Measurements from ENCODE around the gene RPTOR. TPM values are rescaled to one million over a fixed set of nuclear protein-coding genes. Genes with fewer than 3 reads are reported as not detected.
"Not testable (repeated sequence)": the region's sequence is repeated elsewhere in the genome, so short reads cannot be mapped to it uniquely, and the experiment has no call there.

Gene RPTOR
- total RNA-seq, 2 experiments from 2014 or later: 45.3 to 49.1 TPM

- ATAC-seq (peak; percentile 34), DNase-seq (no peak)
- intact Hi-C loops (cut with micrococcal nuclease): no loop called here
- H3K9me3 Mint-ChIP-seq: no peaks in the 10 kb centered on the region
- CTCF ChIA-PET: interaction anchor here (1.6 kb wide), 1 partner anchor 101 kb away, joined by 3 read pairs; no protein-coding TSS in a partner anchor
- peaks cover 36% of the 10 kb centered on the region for H3K36me3 Mint-ChIP-seq (ENCODE audit: low read depth)
- peaks cover 36% of the 10 kb centered on the region for H3K4me1 Mint-ChIP-seq (ENCODE audit: low read depth)
- H3K4me3 Mint-ChIP-seq: no peak overlapping the region
- H3K27ac Mint-ChIP-seq: no peak overlapping the region
- POLR2A ChIA-PET: interaction anchor here (0.6 kb wide), 2 partner anchors 213 to 251 kb away, joined by 3 read pairs; no protein-coding TSS in a partner anchor
- TF ChIP-seq CTCF (IDR thresholded peaks at IDR 0.05): no peak
- H3K27me3 Mint-ChIP-seq: no peaks in the 10 kb centered on the region
Measured at GRCh38 chr17:80796430-80796861, 251.8 kb downstream of the RPTOR start.

GRCh38 chr17:80797222-80797621 lies 252.6 kb downstream of the RPTOR start:
- POLR2A ChIA-PET: interaction anchor here (0.6 kb wide), 1 partner anchor 213 kb away, joined by 3 read pairs; no protein-coding TSS in a partner anchor
- peaks cover 31% of the 10 kb centered on the region for H3K36me3 Mint-ChIP-seq (ENCODE audit: low read depth)
- H3K27ac Mint-ChIP-seq; DNase-seq; intact Hi-C loops (cut with micrococcal nuclease); H3K4me3 Mint-ChIP-seq; CTCF ChIA-PET; H3K9me3 Mint-ChIP-seq; H3K27me3 Mint-ChIP-seq; ATAC-seq: not testable (repeated sequence)
- peaks cover 28% of the 10 kb centered on the region for H3K4me1 Mint-ChIP-seq (ENCODE audit: low read depth)

- Mint-ChIP-seq H3K36me3 (ENCODE audit: low read depth) (peaks cover 26% of the 10 kb centered on the region), H3K4me3 (no peak overlapping the region), H3K27ac (no peak overlapping the region), H3K4me1 (ENCODE audit: low read depth) (peaks cover 23% of the 10 kb centered on the region), H3K9me3 (no peaks in the 10 kb centered on the region), H3K27me3 (no peaks in the 10 kb centered on the region)
- TF ChIP-seq CTCF (IDR thresholded peaks at IDR 0.05): no peak
- CTCF ChIA-PET: no interaction called here
- no peak for DNase-seq
- POLR2A ChIA-PET: no interaction called here
- no peak for ATAC-seq
- intact Hi-C loops (cut with micrococcal nuclease): no loop called here
Measured at GRCh38 chr17:80797741-80798594, 253.3 kb downstream of the RPTOR start.

- no peak for DNase-seq
Measured at GRCh38 chr17:80798595-80799537, 254.2 kb downstream of the RPTOR start.

More at GRCh38 chr17:80798595-80799537, 254.2 kb downstream of the RPTOR start:
- no peak overlapping the region for H3K27ac Mint-ChIP-seq
- H3K4me1 Mint-ChIP-seq (ENCODE audit: low read depth): peaks cover 18% of the 10 kb centered on the region
- H3K4me3 Mint-ChIP-seq: no peak overlapping the region
- no peak for TF ChIP-seq CTCF (IDR thresholded peaks at IDR 0.05)
- peaks cover 21% of the 10 kb centered on the region for H3K36me3 Mint-ChIP-seq (ENCODE audit: low read depth)
- H3K9me3 Mint-ChIP-seq: no peaks in the 10 kb centered on the region
- intact Hi-C loops (cut with micrococcal nuclease): no loop called here
- H3K27me3 Mint-ChIP-seq: no peaks in the 10 kb centered on the region
- ChIA-PET CTCF (interaction anchor here (1.0 to 1.5 kb wide), 2 partner anchors 9 to 13 kb away, joined by 3 to 5 read pairs; no protein-coding TSS in a partner anchor), POLR2A (no interaction called here)
- ATAC-seq: no peak

Measured in activated CD8-positive, alpha-beta T cell treated with anti-CD3 and anti-CD28 coated beads for 36 hours (primary cell).